Neural cell (in vitro differentiated cells): ENCODE measurements around the gene KRTAP22-1. TPM values are rescaled to one million over a fixed set of nuclear protein-coding genes. Genes with fewer than 3 reads are reported as not detected.

Experiments
- H2AFZ ChIP-seq: fragments of 200-600, 300-800 bp; sonication (generic), shearing (Covaris generic); 2 replicates; pipeline ENCODE4 v1.6.0; 2014; ENCODE audit warnings: low read depth, mild to moderate bottlenecking, antibody characterized with exemption, low read length, moderate library complexity
- H3F3A ChIP-seq: fragments of 200-600 bp; shearing (Covaris generic); 2 replicates; pipeline ENCODE4 v1.6.1; 2016; ENCODE audit warnings: mild to moderate bottlenecking, moderate library complexity, mixed read lengths, antibody characterized with exemption, low read length; ENCODE audit not compliant: insufficient read depth, poor library complexity, severe bottlenecking
- H3K27ac ChIP-seq: fragments of 200-600, 300-800 bp; sonication (generic), shearing (Covaris generic); 2 replicates; pipeline ENCODE4 v1.5.1; 2014; ENCODE audit warnings: mild to moderate bottlenecking, low read length, moderate library complexity
- H3K27me3 ChIP-seq: fragments of 300-800, 200-600 bp; sonication (generic), shearing (Covaris generic); 2 replicates; pipeline ENCODE4 v1.6.0; 2014; ENCODE audit warnings: mild to moderate bottlenecking, low read depth, low read length, moderate library complexity; ENCODE audit not compliant: insufficient read depth
- H3K36me3 ChIP-seq: fragments of 300-800, 200-600 bp; sonication (generic), shearing (Covaris generic); 2 replicates; pipeline ENCODE4 v1.5.1; 2014; ENCODE audit warnings: mild to moderate bottlenecking, antibody characterized with exemption, low read length, moderate library complexity; ENCODE audit not compliant: insufficient read depth
- H3K4me2 ChIP-seq: fragments of 300-800, 200-600 bp; sonication (generic), shearing (Covaris generic); 2 replicates; pipeline ENCODE4 v1.6.0; 2014; ENCODE audit warnings: mild to moderate bottlenecking, low read length
- H3K4me3 ChIP-seq: fragments of 300-800, 200-600 bp; sonication (generic), shearing (Covaris generic); 2 replicates; pipeline ENCODE4 v1.5.1; 2014; ENCODE audit warnings: mild to moderate bottlenecking, low read length, moderate library complexity
- H3K79me2 ChIP-seq: fragments of 200-600 bp; shearing (Covaris generic); replicated peaks from 2 replicates; pipeline ENCODE4 v1.6.0; 2014; ENCODE audit warnings: mild to moderate bottlenecking, low read length, moderate library complexity; ENCODE audit not compliant: insufficient read depth
- H3K9ac ChIP-seq: fragments of 300-800, 200-600 bp; sonication (generic), shearing (Covaris generic); 2 replicates; pipeline ENCODE4 v1.6.1; 2016; ENCODE audit warnings: mild to moderate bottlenecking, low read length, mixed read lengths
- H3K9me2 ChIP-seq: fragments of 200-600 bp; shearing (Covaris generic); 2 replicates; pipeline ENCODE4 v1.6.1; 2016; ENCODE audit warnings: mild to moderate bottlenecking, low read length, mixed read lengths; ENCODE audit not compliant: insufficient read depth
- H3K9me3 ChIP-seq: fragments of 200-600, 300-800 bp; sonication (generic), shearing (Covaris generic); 2 replicates; pipeline ENCODE4 v1.6.1; 2016; ENCODE audit warnings: mild to moderate bottlenecking, mixed run types, low read length, moderate library complexity, mixed read lengths
- H4K20me1 ChIP-seq: fragments of 200-600 bp; shearing (Covaris generic); 2 replicates; pipeline ENCODE4 v1.6.1; 2016; ENCODE audit warnings: mild to moderate bottlenecking, mixed run types; ENCODE audit not compliant: insufficient read depth
- EP300 ChIP-seq: fragments of 450-650 bp; conservative IDR thresholded peaks from 2 replicates; pipeline ENCODE4 v1.6.1; 2014; ENCODE audit warnings: antibody characterized with exemption, mild to moderate bottlenecking, moderate library complexity; ENCODE audit not compliant: poor library complexity, severe bottlenecking
- EZH2 ChIP-seq: fragments of 200-600, 300-800 bp; shearing (Covaris generic), sonication (generic); IDR thresholded peaks from 2 replicates; pipeline ENCODE4 v1.6.1; 2014; ENCODE audit warnings: antibody characterized with exemption, low read length, borderline replicate concordance, mild to moderate bottlenecking; ENCODE audit not compliant: insufficient read depth, poor library complexity, severe bottlenecking
- MXI1 ChIP-seq: fragments of 450-650 bp; conservative IDR thresholded peaks from 2 replicates; pipeline ENCODE4 v1.6.1; 2014; ENCODE audit warnings: antibody characterized with exemption, mild to moderate bottlenecking; ENCODE audit not compliant: poor library complexity, severe bottlenecking
- POLR2AphosphoS5 ChIP-seq: IDR thresholded peaks from 2 replicates; pipeline ENCODE4 v1.6.1; 2012
- RAD21 ChIP-seq: fragments of 450-650 bp; conservative IDR thresholded peaks from 2 replicates; pipeline ENCODE4 v1.6.1; 2014; ENCODE audit warnings: antibody characterized with exemption, mild to moderate bottlenecking, moderate library complexity
- SMC3 ChIP-seq: fragments of 450-650 bp; conservative IDR thresholded peaks from 2 replicates; pipeline ENCODE4 v1.6.1; 2014; ENCODE audit warnings: antibody characterized with exemption, mild to moderate bottlenecking, moderate library complexity; ENCODE audit not compliant: poor library complexity
- TAF1 ChIP-seq: IDR thresholded peaks from 2 replicates; pipeline ENCODE4 v1.6.1; 2012; ENCODE audit warnings: low read depth
- polyA plus RNA-seq: library from polyadenylated mRNA; depleted of rRNA; stranded (reverse); fragments of >200 nt; gene quantifications from 2 replicates; pipeline ENCODE4 v1.2.3, GENCODE V29; 2014
- TF ChIP-seq, protein P1 (sequence below): IDR thresholded peaks from 2 replicates; pipeline ENCODE4 v1.6.1; 2012; ENCODE audit warnings: borderline replicate concordance
- TF ChIP-seq, protein P2 (sequence below): fragments of 450-650 bp; IDR thresholded peaks from 2 replicates; pipeline ENCODE4 v1.5.1; 2014; ENCODE audit warnings: antibody characterized with exemption, mild to moderate bottlenecking, moderate library complexity; ENCODE audit not compliant: poor library complexity, severe bottlenecking

Gene KRTAP22-1
- polyA plus RNA-seq, 1 donor from 2014 or later, result not detected

DNA sequence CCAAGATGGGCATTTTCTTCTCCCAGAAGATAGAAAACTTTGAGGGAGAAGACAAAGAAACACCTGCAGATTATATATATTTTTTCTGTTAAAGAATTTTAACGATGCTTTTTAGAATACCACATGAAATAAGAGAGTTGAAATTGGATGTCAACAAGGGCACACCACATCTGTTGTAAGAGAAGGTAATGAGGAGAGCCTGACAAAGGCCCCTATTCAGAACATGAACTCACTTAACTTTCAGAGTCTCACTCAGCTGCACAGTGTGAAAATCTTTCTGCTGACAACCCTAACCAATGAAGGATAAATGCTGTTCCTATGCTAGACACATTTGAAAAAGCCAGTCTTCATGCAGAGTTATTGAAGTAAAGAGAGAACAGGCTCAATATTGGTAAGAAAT lies 18.0 kb upstream of the KRTAP22-1 start:
- H2AFZ ChIP-seq, result no peak overlapping the region
- no peak for TF ChIP-seq SMC3
- TF ChIP-seq EZH2, result no peak
- TF ChIP-seq, protein P1, sequence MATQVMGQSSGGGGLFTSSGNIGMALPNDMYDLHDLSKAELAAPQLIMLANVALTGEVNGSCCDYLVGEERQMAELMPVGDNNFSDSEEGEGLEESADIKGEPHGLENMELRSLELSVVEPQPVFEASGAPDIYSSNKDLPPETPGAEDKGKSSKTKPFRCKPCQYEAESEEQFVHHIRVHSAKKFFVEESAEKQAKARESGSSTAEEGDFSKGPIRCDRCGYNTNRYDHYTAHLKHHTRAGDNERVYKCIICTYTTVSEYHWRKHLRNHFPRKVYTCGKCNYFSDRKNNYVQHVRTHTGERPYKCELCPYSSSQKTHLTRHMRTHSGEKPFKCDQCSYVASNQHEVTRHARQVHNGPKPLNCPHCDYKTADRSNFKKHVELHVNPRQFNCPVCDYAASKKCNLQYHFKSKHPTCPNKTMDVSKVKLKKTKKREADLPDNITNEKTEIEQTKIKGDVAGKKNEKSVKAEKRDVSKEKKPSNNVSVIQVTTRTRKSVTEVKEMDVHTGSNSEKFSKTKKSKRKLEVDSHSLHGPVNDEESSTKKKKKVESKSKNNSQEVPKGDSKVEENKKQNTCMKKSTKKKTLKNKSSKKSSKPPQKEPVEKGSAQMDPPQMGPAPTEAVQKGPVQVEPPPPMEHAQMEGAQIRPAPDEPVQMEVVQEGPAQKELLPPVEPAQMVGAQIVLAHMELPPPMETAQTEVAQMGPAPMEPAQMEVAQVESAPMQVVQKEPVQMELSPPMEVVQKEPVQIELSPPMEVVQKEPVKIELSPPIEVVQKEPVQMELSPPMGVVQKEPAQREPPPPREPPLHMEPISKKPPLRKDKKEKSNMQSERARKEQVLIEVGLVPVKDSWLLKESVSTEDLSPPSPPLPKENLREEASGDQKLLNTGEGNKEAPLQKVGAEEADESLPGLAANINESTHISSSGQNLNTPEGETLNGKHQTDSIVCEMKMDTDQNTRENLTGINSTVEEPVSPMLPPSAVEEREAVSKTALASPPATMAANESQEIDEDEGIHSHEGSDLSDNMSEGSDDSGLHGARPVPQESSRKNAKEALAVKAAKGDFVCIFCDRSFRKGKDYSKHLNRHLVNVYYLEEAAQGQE, result no peak
- TF ChIP-seq RAD21, result no peak
- no peak for TF ChIP-seq TAF1
- no peak for TF ChIP-seq MXI1
- TF ChIP-seq POLR2AphosphoS5, result peak; percentile 7
- no peaks in the 10 kb centered on the region for H3K9me2 ChIP-seq

DNA sequence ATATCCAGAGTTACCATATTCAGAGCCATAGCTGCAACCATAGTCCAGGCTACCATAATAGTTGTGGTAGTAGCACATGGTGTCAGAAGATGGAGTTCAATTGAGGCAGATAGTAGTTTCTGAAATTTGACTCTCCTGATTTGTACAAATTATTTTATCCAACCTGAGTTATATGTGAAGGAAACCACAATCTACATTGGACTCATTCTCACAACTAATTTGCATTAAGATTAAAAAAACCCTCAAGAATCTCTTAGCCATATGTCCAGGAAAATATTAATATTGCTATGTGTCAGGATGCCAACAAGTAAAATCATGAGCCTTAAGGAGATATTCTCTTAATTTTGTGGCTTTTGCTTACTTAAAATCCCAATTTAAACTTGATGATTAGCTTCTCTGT lies 10.6 kb upstream of the KRTAP22-1 start, which contains the start of gene KRTAP22-2:
TSS of gene KRTAP22-2 (minus strand) at position 101 of the 400 bp plus-strand sequence.
- H3K9me2 ChIP-seq, result no peaks in the 10 kb centered on the region
- no peaks in the 10 kb centered on the region for H3K79me2 ChIP-seq
- H3K36me3 ChIP-seq, result no peaks in the 10 kb centered on the region
- H3K27me3 ChIP-seq, result no peaks in the 10 kb centered on the region
- H3F3A ChIP-seq, result no peaks in the 10 kb centered on the region
- TF ChIP-seq POLR2AphosphoS5, result no peak
- no peaks in the 10 kb centered on the region for H3K9me3 ChIP-seq
- H3K27ac ChIP-seq, result no peak within 1 kb of the TSS
- no peaks in the 10 kb centered on the region for H4K20me1 ChIP-seq
- no peak within 1 kb of the TSS for H3K4me2 ChIP-seq
- no peak within 1 kb of the TSS for H3K4me3 ChIP-seq
- H3K9ac ChIP-seq, result no peak within 1 kb of the TSS
- no peak within 1 kb of the TSS for H2AFZ ChIP-seq

More for the DNA sequence above, 18.0 kb upstream of the KRTAP22-1 start:
- Histone ChIP-seq H3K4me2 (no peak overlapping the region), H4K20me1 (no peaks in the 10 kb centered on the region), H3F3A (no peaks in the 10 kb centered on the region), H3K79me2 (no peaks in the 10 kb centered on the region), H3K36me3 (no peaks in the 10 kb centered on the region), H3K27ac (no peak overlapping the region), H3K27me3 (no peaks in the 10 kb centered on the region), H3K9me3 (no peaks in the 10 kb centered on the region), H3K9ac (no peak overlapping the region), H3K4me3 (no peak overlapping the region)

DNA sequence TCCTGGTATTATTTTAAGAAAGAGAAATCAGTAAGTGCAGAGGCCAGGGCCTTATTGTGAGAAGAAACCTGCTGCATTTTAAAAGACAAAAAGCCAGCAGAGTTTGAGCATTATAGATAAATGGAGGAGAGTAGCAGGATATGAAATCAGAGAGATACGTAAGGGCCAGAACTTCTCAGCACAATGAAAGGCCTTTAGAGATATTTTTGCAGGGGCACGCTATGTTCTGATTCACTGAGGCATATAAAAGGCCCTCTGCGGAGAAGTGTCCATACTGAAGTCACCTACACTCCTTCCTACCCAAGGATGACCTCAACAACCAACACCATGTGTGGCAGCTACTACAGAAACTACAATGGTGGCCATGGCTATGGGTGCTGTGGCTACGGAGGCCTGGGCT lies 8.7 kb upstream of the KRTAP22-1 start, which contains the start of gene KRTAP6-3:
TSS of gene KRTAP6-3 (plus strand) at position 301 of the 400 bp plus-strand sequence. CDS start at position 307, 6 bp downstream.
- H3K4me2 ChIP-seq, result no peak within 1 kb of the TSS
- no peaks in the 10 kb centered on the region for H3K27me3 ChIP-seq
- no peaks in the 10 kb centered on the region for H4K20me1 ChIP-seq
- no peak within 1 kb of the TSS for H3K4me3 ChIP-seq
- no peaks in the 10 kb centered on the region for H3F3A ChIP-seq
- no peaks in the 10 kb centered on the region for H3K79me2 ChIP-seq
- no peaks in the 10 kb centered on the region for H3K9me2 ChIP-seq
- H3K36me3 ChIP-seq, result no peaks in the 10 kb centered on the region
- H3K9ac ChIP-seq, result no peak within 1 kb of the TSS
- H2AFZ ChIP-seq, result no peak within 1 kb of the TSS
- no peak within 1 kb of the TSS for H3K27ac ChIP-seq
- TF ChIP-seq, protein P1, result no peak
- TF ChIP-seq TAF1, result no peak
- TF ChIP-seq POLR2AphosphoS5, result no peak
- TF ChIP-seq, protein P2, sequence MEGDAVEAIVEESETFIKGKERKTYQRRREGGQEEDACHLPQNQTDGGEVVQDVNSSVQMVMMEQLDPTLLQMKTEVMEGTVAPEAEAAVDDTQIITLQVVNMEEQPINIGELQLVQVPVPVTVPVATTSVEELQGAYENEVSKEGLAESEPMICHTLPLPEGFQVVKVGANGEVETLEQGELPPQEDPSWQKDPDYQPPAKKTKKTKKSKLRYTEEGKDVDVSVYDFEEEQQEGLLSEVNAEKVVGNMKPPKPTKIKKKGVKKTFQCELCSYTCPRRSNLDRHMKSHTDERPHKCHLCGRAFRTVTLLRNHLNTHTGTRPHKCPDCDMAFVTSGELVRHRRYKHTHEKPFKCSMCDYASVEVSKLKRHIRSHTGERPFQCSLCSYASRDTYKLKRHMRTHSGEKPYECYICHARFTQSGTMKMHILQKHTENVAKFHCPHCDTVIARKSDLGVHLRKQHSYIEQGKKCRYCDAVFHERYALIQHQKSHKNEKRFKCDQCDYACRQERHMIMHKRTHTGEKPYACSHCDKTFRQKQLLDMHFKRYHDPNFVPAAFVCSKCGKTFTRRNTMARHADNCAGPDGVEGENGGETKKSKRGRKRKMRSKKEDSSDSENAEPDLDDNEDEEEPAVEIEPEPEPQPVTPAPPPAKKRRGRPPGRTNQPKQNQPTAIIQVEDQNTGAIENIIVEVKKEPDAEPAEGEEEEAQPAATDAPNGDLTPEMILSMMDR, result no peak
- no peak for TF ChIP-seq EZH2
- TF ChIP-seq SMC3, result no peak
- TF ChIP-seq EP300, result no peak
- TF ChIP-seq RAD21, result no peak
- TF ChIP-seq MXI1, result no peak
- no peaks in the 10 kb centered on the region for H3K9me3 ChIP-seq
